ENCODE data around the gene LEPR. TPM values are rescaled to one million over a fixed set of nuclear protein-coding genes. Genes with fewer than 3 reads are reported as not detected.

LEPR gene
- total RNA-seq, 1 experiment from 2014 or later, result 3.0 TPM

DNA sequence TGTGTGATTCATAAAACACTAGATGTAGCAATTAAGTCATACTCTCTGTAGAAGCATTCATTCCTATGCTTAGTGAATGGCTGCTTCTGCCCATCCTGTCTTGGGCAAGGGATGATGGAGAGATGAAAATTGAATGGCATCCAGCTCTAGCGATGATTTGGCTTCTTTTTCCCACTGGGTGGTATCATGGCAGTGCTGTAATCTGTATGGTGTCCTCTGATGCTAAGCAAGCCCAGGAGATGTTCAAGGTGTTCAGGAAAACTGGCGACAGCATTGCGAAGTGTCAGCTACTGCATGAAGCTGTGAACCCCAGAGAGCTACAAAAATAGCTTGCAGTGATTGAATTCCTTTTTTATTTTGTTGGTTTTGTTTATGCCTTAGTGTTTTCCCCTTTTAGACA, 48.9 kb upstream of the LEPR start:
- ATAC-seq (no peak), DNase-seq (ENCODE audit: low read depth, low spot score) (no peak)
- ChIA-PET POLR2A (no interaction called here), CTCF (no interaction called here)
- H3K4me1 ChIP-seq (ENCODE audit: control insufficient read depth, insufficient read depth, low read length), result no peaks in the 10 kb centered on the region
- in situ Hi-C loops (cut with HindIII; ENCODE audit: low pct_unique_long_range_greater_than_20kb, low sequenced_read_pairs) (no loop called here), intact Hi-C loops (cut with micrococcal nuclease; ENCODE audit: unreplicated experiment) (no loop called here)
- no peak overlapping the region for H3K27ac ChIP-seq (ENCODE audit: low read length)
- H3K4me3 ChIP-seq (ENCODE audit: low read depth in 2 of 2, low read length in 2 of 2), result no peak overlapping the region
- TF ChIP-seq TCF7L2 (IDR thresholded peaks at IDR 0.05; ENCODE audit: low read depth, low read length) (no peak), POLR2AphosphoS5 (IDR thresholded peaks at IDR 0.05; ENCODE audit: low read depth, low read length) (no peak), SIN3A (IDR thresholded peaks at IDR 0.05; ENCODE audit: borderline replicate concordance, insufficient read depth, low read depth, low read length) (no peak)
- TF ChIP-seq, protein P1, sequence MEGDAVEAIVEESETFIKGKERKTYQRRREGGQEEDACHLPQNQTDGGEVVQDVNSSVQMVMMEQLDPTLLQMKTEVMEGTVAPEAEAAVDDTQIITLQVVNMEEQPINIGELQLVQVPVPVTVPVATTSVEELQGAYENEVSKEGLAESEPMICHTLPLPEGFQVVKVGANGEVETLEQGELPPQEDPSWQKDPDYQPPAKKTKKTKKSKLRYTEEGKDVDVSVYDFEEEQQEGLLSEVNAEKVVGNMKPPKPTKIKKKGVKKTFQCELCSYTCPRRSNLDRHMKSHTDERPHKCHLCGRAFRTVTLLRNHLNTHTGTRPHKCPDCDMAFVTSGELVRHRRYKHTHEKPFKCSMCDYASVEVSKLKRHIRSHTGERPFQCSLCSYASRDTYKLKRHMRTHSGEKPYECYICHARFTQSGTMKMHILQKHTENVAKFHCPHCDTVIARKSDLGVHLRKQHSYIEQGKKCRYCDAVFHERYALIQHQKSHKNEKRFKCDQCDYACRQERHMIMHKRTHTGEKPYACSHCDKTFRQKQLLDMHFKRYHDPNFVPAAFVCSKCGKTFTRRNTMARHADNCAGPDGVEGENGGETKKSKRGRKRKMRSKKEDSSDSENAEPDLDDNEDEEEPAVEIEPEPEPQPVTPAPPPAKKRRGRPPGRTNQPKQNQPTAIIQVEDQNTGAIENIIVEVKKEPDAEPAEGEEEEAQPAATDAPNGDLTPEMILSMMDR (IDR thresholded peaks at IDR 0.05), result no peak
- TF ChIP-seq, protein P2, sequence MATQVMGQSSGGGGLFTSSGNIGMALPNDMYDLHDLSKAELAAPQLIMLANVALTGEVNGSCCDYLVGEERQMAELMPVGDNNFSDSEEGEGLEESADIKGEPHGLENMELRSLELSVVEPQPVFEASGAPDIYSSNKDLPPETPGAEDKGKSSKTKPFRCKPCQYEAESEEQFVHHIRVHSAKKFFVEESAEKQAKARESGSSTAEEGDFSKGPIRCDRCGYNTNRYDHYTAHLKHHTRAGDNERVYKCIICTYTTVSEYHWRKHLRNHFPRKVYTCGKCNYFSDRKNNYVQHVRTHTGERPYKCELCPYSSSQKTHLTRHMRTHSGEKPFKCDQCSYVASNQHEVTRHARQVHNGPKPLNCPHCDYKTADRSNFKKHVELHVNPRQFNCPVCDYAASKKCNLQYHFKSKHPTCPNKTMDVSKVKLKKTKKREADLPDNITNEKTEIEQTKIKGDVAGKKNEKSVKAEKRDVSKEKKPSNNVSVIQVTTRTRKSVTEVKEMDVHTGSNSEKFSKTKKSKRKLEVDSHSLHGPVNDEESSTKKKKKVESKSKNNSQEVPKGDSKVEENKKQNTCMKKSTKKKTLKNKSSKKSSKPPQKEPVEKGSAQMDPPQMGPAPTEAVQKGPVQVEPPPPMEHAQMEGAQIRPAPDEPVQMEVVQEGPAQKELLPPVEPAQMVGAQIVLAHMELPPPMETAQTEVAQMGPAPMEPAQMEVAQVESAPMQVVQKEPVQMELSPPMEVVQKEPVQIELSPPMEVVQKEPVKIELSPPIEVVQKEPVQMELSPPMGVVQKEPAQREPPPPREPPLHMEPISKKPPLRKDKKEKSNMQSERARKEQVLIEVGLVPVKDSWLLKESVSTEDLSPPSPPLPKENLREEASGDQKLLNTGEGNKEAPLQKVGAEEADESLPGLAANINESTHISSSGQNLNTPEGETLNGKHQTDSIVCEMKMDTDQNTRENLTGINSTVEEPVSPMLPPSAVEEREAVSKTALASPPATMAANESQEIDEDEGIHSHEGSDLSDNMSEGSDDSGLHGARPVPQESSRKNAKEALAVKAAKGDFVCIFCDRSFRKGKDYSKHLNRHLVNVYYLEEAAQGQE (IDR thresholded peaks at IDR 0.05; ENCODE audit: insufficient read depth in 1 of 2, low read depth in 2 of 2, low read length in 1 of 2), result no peak
- BruUV-seq (replicated peaks), result no TSS peak
- H3K27me3 ChIP-seq (ENCODE audit: control insufficient read depth, insufficient read depth, low read length), result no peaks in the 10 kb centered on the region
- H3K9me3 ChIP-seq (ENCODE audit: control insufficient read depth, insufficient read depth, low read depth, low read length), result no peaks in the 10 kb centered on the region
- no peaks in the 10 kb centered on the region for H3K36me3 ChIP-seq (ENCODE audit: control insufficient read depth, insufficient read depth, low read length)

DNA sequence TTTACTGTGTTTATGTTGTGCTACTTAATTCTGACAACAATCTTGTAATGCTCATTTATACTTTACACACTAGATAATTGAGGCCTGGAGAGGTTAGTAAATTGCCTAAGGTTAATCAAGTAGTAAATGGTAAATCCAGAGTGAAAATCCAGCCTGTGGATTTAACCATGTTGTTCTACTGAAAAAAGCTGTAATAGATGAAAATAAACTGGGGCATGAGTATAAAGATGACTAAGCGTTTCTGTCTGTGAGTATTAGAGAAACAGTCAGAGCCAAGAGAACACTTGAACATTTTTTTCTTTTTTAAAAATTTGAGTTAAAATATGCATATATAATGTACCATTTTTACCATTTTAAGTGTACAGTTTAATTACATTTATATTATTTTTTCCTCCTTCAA, 47.9 kb upstream of the LEPR start:
- Histone ChIP-seq H3K4me1 (ENCODE audit: control insufficient read depth, insufficient read depth, low read length) (no peaks in the 10 kb centered on the region), H3K36me3 (ENCODE audit: control insufficient read depth, insufficient read depth, low read length) (no peaks in the 10 kb centered on the region), H3K9me3 (ENCODE audit: control insufficient read depth, insufficient read depth, low read depth, low read length) (no peaks in the 10 kb centered on the region), H3K27ac (ENCODE audit: low read length) (no peak overlapping the region), H3K4me3 (ENCODE audit: low read depth in 2 of 2, low read length in 2 of 2) (no peak overlapping the region), H3K27me3 (ENCODE audit: control insufficient read depth, insufficient read depth, low read length) (no peaks in the 10 kb centered on the region)
- no TSS peak for BruUV-seq (replicated peaks)
- in situ Hi-C loops (cut with HindIII; ENCODE audit: low pct_unique_long_range_greater_than_20kb, low sequenced_read_pairs), result no loop called here
- DNase-seq (ENCODE audit: low read depth, low spot score), result no peak
- TF ChIP-seq, protein P1 (IDR thresholded peaks at IDR 0.05), result no peak
- TF ChIP-seq TCF7L2 (IDR thresholded peaks at IDR 0.05; ENCODE audit: low read depth, low read length) (no peak), POLR2AphosphoS5 (IDR thresholded peaks at IDR 0.05; ENCODE audit: low read depth, low read length) (no peak), SIN3A (IDR thresholded peaks at IDR 0.05; ENCODE audit: borderline replicate concordance, insufficient read depth, low read depth, low read length) (no peak)
- TF ChIP-seq, protein P2 (IDR thresholded peaks at IDR 0.05; ENCODE audit: insufficient read depth in 1 of 2, low read depth in 2 of 2, low read length in 1 of 2), result no peak
- ChIA-PET CTCF (no interaction called here), POLR2A (no interaction called here)
- ATAC-seq, result no peak
- intact Hi-C loops (cut with micrococcal nuclease; ENCODE audit: unreplicated experiment), result no loop called here
